DMS53 treated with DMSO at 0.1 percent for 48 hours (cell line): Measurements from ENCODE around the gene RASSF7.
A peak's percentile ranks its signal among the peaks of the same experiment; 100 is the strongest.

Experiments used
- DNase-seq: peaks from one replicate; lab custom pipeline; 2025; ENCODE audit not compliant: unreplicated experiment; lab: John Stamatoyannopoulos, UW

The RASSF7 gene

DNA sequence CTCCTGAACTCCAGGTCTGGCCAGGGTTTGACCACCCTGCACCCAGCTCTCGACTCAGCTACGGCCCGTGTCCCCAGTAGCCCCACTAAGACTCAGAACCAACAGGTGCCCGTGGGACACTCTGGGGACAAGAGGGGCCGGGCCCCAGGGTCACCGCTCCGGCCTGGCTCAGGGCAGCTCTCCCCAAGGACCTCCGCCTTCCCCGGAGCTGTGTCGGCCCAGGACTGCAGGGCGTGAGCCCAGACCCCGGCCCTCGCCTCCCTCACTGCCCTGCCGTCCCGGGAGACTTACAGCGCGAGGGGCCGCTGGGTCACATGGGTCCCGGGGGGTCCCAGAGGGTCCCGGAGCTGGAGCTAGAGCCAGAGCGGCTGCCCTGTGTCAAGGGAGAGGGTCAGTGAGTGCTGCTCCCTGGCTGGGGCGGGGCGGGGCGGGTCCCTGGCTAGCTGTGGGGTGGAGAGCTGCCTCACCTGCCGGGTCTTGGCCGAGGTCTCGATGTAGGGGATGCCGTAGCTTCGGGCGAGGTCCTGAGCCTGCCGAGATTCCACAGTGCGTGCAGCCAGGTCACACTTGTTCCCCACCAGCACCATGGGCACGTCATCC, 27.7 kb upstream of the RASSF7 start:
- DNase-seq: no peak

DNA sequence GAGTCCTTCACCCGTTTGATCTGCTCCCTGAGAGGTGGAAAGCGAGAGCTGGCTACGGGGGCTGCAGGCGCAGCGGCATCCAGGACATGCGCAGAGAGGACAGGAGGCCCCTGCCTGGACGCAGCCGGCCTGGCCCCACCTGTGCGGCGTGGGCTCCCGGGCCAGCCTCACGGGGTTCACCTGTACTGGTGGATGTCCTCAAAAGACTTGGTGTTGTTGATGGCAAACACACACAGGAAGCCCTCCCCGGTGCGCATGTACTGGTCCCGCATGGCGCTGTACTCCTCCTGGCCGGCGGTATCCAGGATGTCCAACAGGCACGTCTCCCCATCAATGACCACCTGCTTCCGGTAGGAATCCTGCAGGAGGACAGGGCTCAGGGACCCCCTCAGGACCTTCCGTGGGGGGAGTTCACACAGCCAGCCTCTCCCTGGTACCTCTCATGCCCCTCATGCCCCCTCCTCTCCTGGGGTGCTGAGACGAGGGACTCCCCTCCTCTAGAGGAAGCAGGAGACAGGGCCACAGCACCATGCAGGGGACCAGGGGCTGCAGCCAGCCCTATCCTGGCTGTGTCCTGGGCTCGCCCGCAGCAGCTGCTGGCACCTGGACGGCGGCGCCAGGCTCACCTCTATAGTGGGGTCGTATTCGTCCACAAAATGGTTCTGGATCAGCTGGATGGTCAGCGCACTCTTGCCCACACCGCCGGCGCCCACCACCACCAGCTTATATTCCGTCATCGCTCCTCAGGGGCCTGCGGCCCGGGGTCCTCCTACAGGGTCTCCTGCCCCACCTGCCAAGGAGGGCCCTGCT, 27.0 kb upstream of the RASSF7 start:
- DNase-seq: no peak

GRCh38 chr11:534396-535209, 26.2 kb upstream of the RASSF7 start:
- peak; percentile 42 for DNase-seq

DNA sequence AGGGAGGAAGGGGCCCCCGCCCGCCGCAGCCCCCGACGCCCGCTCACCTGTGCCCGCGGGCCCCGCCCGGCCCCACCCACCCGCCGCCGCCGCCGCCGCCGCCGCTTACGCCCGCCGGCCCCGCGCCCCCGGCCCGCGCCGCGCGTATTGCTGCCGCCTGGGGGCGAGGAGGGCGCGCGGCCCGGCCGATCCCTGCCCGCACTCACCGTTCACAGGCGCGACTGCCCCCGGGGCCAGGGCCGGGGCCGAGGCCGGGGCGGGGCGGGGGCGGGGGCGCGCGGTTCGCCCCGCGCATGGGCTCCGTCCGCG, 25.6 kb upstream of the RASSF7 start:
- DNase-seq: no peak

DNA sequence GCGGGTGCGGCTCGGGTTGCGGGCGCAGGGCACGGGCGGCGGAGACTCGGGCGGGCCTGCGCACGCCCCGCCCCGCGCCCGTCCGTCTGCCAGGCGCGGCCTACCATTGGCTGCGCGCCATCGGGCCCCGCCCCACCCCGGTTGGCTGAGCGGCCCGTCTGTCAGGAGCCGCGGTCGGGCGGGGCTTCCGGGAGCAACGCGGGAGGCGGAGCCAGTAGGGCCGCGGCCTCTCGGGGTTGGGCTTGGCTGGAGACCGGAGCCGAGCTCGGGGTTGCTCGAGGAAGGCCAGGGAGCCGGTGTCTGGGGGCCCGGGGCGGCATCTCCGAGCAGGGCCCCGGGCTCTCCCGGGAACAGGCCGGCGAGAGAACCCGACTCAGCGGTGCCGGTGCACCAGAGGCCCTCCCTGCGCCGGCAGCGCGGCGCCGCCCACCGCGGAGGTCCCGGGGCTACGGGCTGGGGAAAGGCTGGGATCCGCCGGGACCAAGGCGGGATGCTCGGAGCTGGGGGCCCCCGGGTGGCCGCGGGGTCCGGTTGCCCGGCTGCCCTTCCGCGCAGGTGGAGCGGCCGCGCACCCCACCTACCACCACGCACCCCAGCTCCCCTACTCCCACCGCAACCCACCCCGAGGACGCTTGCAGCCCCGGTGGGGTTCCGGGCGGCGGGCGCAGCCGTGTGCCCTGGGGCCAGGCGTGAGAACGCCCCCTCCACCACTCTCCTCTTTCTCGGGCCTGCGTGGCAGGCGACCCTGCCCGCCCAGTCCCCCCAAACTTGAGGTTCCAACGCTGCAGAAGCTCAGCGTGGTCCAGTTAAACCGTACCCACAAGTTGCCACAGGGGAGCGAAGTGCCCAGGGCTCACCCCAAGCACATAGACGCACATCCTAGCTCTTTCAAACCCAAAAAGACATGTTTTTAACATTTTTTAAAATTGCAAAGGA, 25.0 kb upstream of the RASSF7 start, which contains the start of gene HRAS:
Gene HRAS (minus strand): TSS at position 58 of the 936 bp plus-strand sequence.
- peak; percentile 96 for DNase-seq

GRCh38 chr11:536841-537621, 23.7 kb upstream of the RASSF7 start, which contains the start of gene LRRC56:
LRRC56 (plus strand) TSS chr11:537527; CDS start chr11:540685, 3,158 bp downstream.
- peak; percentile 93 for DNase-seq

- DNase-seq: no peak
Measured at GRCh38 chr11:537622-538430, 22.9 kb upstream of the RASSF7 start.

DNA sequence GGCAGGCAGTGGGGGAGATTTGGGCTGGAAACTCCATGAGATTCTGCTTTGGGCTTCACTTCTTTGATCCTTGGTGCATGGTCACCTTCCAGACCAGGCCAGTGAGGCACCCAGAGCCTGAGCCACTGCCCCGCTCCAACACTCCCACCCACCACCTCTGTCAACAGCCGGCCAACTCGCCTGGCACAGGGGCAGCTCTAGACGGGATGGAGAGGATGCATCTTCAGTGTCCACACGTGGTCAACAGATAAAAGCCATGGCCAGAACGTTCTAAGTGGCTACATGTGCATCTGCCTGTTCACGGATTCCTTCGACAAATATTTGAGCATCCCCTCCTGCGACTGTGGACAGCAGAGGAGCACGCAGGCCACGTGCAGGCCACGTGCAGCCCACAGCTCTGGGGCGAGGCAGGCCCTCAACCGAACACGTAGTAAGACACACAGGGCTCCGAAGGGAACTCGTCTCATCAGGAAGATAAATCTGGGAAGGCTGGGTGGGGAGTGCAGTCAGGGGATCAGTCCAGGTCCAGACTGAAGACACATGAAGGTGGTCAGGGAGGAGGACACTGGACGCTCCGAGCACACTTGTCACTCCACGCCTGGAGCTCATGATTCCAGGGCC, 22.2 kb upstream of the RASSF7 start:
- no peak for DNase-seq

DNA sequence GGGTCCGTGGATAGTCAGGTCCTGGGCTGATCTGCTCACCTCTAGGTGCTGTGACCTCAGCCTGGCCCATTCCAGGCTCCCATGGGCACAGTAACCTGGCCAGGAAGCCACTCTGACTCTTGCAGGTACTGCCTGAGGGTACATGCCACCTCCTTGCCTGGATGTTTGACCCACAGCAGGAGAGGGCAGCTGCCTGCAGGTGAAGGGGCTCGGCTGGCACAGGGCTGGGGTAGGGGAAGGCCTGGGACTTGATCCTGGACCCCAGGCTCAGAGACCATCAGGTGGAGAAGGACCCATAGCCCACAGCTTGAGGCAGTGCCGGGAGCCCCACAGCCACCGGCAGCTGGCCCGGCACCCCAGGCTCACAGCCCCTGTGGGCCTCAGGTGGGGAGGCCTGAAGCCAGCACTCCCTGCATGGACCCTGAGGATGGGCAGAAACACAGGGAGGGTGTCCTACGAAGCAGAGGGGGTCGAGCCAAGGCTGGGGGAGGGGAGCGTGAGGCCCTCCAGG, 20.7 kb upstream of the RASSF7 start:
- no peak for DNase-seq

- DNase-seq: no peak
Measured at GRCh38 chr11:540583-541432, 20.0 kb upstream of the RASSF7 start.

- no peak for DNase-seq
Measured at GRCh38 chr11:541433-541885, 19.3 kb upstream of the RASSF7 start.

DNA sequence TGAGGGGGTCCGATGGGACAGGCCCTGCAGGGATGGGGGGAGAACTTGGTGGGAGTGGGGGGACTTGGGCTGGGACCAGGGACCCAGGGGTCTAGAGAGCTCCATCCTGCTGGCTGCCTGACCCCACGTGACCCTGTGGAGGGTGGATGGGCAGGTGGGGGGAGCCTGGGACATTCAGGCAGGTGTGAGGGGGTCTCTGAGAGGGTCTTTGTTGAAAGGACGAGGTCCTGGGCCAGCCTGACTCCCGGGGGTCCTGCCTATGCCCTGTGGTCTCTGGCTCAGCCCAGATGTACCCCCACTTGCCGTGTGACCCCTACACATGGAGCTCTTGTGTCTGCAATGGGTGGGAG, 16.0 kb upstream of the RASSF7 start:
- DNase-seq: no peak

- DNase-seq: no peak
Measured at GRCh38 chr11:545171-545570, 15.6 kb upstream of the RASSF7 start.

DNA sequence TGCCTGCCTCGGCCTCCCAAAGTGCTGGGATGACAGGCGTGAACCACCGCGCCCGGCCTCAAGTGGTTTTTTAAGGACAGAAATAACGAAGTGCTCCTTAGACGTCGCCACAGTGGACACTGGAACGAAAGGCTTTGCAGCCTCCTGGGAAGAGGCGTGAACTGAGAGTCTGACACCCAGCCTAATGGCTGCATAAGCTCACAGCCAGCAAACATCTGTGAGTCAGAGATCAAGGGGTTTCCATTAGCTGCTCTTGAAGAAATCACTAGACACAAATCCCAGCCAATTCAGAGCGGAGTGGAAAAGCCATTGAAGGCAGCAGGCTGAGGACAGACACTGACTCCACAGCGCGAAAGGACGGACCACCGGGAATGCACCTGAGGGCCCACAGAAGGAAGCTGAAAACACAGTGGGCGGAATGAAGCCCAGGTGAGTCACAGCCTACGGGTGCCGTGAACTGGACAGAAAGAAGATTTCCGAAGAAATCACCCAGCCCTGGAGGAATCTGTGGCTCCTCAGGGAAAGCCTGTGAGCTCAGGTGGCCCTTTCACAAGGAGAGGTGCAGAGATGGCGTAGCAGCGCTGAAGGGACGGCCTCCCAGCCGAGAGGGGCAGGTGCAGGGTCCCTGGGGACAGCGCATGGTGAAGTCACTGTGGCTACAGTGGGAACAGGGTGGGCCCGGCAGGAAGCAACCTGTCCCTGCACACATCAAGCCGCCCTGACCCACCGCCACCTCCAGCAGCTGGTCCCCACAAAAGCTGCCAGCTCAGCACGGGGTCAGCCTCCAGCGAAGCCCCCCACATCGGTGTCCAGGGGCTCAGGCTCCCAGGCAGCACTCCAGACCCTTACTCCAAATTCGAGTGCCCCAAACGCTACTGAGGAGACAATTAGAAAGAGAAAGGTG, 11.8 kb upstream of the RASSF7 start:
- DNase-seq: no peak

- DNase-seq: no peak
Measured at GRCh38 chr11:550021-550745, 10.6 kb upstream of the RASSF7 start.

DNA sequence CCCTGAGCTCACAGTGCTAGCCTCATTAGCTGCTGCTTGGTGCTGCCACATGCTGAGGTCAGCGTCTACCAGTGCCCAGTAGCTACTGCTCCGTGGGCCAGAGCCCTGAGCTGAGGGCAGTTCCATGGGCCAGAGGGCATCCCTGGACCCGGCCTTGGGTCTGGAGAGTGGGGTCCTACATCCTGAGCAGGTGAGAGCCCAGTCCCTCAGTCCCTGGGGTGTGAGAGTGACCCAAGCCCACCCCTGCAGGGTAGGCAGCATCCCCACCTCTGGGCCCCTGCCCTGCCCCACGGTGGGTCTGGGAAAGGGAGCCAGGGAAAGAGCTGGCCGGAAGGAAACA, 10.1 kb upstream of the RASSF7 start:
- no peak for DNase-seq
